ENCODE results near the gene UBXN10. TPM values are rescaled to one million over a fixed set of nuclear protein-coding genes. Genes with fewer than 3 reads are reported as not detected.

The UBXN10 gene
- total and polyA plus RNA-seq, 2 of the 13 experiments (the other 11 are each of a cell fraction or from before 2014, with no cell fraction given) = 0.04 to 0.05 TPM

GRCh38 chr1:20151906-20152598 lies 33.8 kb upstream of the UBXN10 start (continued):
- TF ChIP-seq TBX2 (CRISPR knock-in tag; IDR thresholded peaks at IDR 0.05; ENCODE audit: borderline replicate concordance) (peak; percentile 54; the same call in 1 of the 2 replicates), RFXANK (CRISPR knock-in tag; IDR thresholded peaks at IDR 0.05) (no peak), KLF9 (CRISPR knock-in tag; IDR thresholded peaks at IDR 0.05; ENCODE audit: low read depth) (no peak), ZFP91 (CRISPR knock-in tag; IDR thresholded peaks at IDR 0.05; ENCODE audit: borderline replicate concordance) (peak; percentile 61; the same call in 1 of the 2 replicates), SAFB2 (CRISPR knock-in tag; IDR thresholded peaks at IDR 0.05; ENCODE audit: borderline replicate concordance, low read depth) (no peak), PBX2 (CRISPR knock-in tag; IDR thresholded peaks at IDR 0.05) (no peak), NONO (IDR thresholded peaks at IDR 0.05) (no peak), NONO (CRISPR knock-in tag; conservative IDR thresholded peaks at IDR 0.05) (0 out of 2 replicates have a peak, but pooled peaks have one; percentile 25), MAF1 (CRISPR knock-in tag; IDR thresholded peaks at IDR 0.05; ENCODE audit: borderline replicate concordance) (0 out of 2 replicates have a peak, but pooled peaks have one; percentile 41), ADNP (CRISPR knock-in tag; IDR thresholded peaks at IDR 0.05) (no peak), SMC3 (IDR thresholded peaks at IDR 0.05; ENCODE audit: low read length) (peak; percentile 78), DMTF1 (CRISPR knock-in tag; IDR thresholded peaks at IDR 0.05) (no peak), ZSCAN12 (CRISPR knock-in tag; IDR thresholded peaks at IDR 0.05) (no peak), SRY (CRISPR knock-in tag; IDR thresholded peaks at IDR 0.05) (no peak), NR1H2 (CRISPR knock-in tag; IDR thresholded peaks at IDR 0.05; ENCODE audit: borderline replicate concordance, low read depth) (no peak), NFKB2 (CRISPR knock-in tag; IDR thresholded peaks at IDR 0.05; ENCODE audit: borderline replicate concordance) (peak; percentile 63; the same call in 1 of the 2 replicates), ZNF276 (CRISPR knock-in tag; IDR thresholded peaks at IDR 0.05; ENCODE audit: low read depth) (no peak), KDM5B (CRISPR knock-in tag; IDR thresholded peaks at IDR 0.05; ENCODE audit: borderline replicate concordance) (peak; percentile 41; the same call in 1 of the 2 replicates), NR2F1 (CRISPR knock-in tag; IDR thresholded peaks at IDR 0.05) (no peak), KLF6 (CRISPR knock-in tag; IDR thresholded peaks at IDR 0.05) (no peak), HMGXB4 (CRISPR knock-in tag; IDR thresholded peaks at IDR 0.05; ENCODE audit: borderline replicate concordance in 1 of 2, low read depth in 1 of 2) (0 out of 4 replicates have a peak, but pooled peaks of 1 of the 2 experiments have one; percentile 41)
